HL-60 (cell line): ENCODE results near the gene NOS2.
"Not testable (repeated sequence)": the region's sequence is repeated elsewhere in the genome, so short reads cannot be mapped to it uniquely, and the experiment has no call there.

Experiments
- DNase-seq, 2 experiments: peaks; one replicate each; pipeline ENCODE4 v3.0.0-alpha.2; 2010 to 2020; ENCODE audit warnings: low read depth in 1 of 2, low spot score in 1 of 2
- H3K27ac ChIP-seq: fragments of 250-450 bp; sonication (Bioruptor Pico); replicated peaks from 2 replicates; pipeline ENCODE4 v1.5.1; 2020; ENCODE audit warnings: mild to moderate bottlenecking, moderate library complexity
- H3K27me3 ChIP-seq: fragments of 250-450 bp; sonication (Bioruptor Pico); 2 replicates; pipeline ENCODE4 v1.5.1; 2021; ENCODE audit warnings: mild to moderate bottlenecking, moderate library complexity; ENCODE audit not compliant: insufficient read depth, poor library complexity, severe bottlenecking
- H3K4me3 ChIP-seq: replicated peaks from 2 replicates; pipeline ENCODE4 v1.5.1; 2011; ENCODE audit warnings: mild to moderate bottlenecking, control low read depth, low read length; ENCODE audit not compliant: insufficient read depth
- CTCF ChIP-seq: IDR thresholded peaks from one replicate; pipeline ENCODE4 v1.5.1; 2011; ENCODE audit warnings: low read length, control low read depth, inconsistent platforms; ENCODE audit not compliant: insufficient read depth
- GABPA ChIP-seq: IDR thresholded peaks from 2 replicates; pipeline ENCODE4 v1.6.1; 2012; ENCODE audit warnings: low read depth
- POLR2AphosphoS5 ChIP-seq: IDR thresholded peaks from 2 replicates; pipeline ENCODE4 v1.6.1; 2012; ENCODE audit warnings: low read depth
- REST ChIP-seq: IDR thresholded peaks from 2 replicates; pipeline ENCODE4 v1.6.1; 2012; ENCODE audit warnings: low read depth; ENCODE audit not compliant: insufficient replicate concordance
- SPI1 ChIP-seq: IDR thresholded peaks from 2 replicates; pipeline ENCODE4 v1.6.1; 2012; ENCODE audit warnings: low read depth, mild to moderate bottlenecking, borderline replicate concordance

NOS2 gene

GRCh38 chr17:27838607-27839006 lies 38.3 kb upstream of the NOS2 start:
- not testable (repeated sequence) for H3K27me3 ChIP-seq, H3K27ac ChIP-seq, DNase-seq, H3K4me3 ChIP-seq

GRCh38 chr17:27837769-27838168 lies 37.4 kb upstream of the NOS2 start:
- H3K27me3 ChIP-seq, H3K4me3 ChIP-seq, DNase-seq, H3K27ac ChIP-seq: not testable (repeated sequence)

- Histone ChIP-seq H3K27ac (no peak overlapping the region), H3K27me3 (no peaks in the 10 kb centered on the region), H3K4me3 (no peak overlapping the region)
- DNase-seq = no peak
- TF ChIP-seq REST (no peak), POLR2AphosphoS5 (no peak), CTCF (no peak), GABPA (no peak), SPI1 (no peak)
These were observed 36.3 kb upstream of the NOS2 start for GRCh38 chr17:27836651-27837050.

- H3K27ac ChIP-seq = no peak overlapping the region
- DNase-seq = no peak
- no peak overlapping the region for H3K4me3 ChIP-seq
- H3K27me3 ChIP-seq = no peaks in the 10 kb centered on the region
- no peak for TF ChIP-seq POLR2AphosphoS5
- no peak for TF ChIP-seq CTCF
- no peak for TF ChIP-seq GABPA
- TF ChIP-seq SPI1 = no peak
- no peak for TF ChIP-seq REST
These were observed 34.2 kb upstream of the NOS2 start for GRCh38 chr17:27834571-27834970.

- no peaks in the 10 kb centered on the region for H3K27me3 ChIP-seq
- no peak overlapping the region for H3K4me3 ChIP-seq
- no peak overlapping the region for H3K27ac ChIP-seq
- DNase-seq = no peak
- no peak for TF ChIP-seq SPI1
- TF ChIP-seq CTCF = no peak
- TF ChIP-seq REST = no peak
- no peak for TF ChIP-seq GABPA
- TF ChIP-seq POLR2AphosphoS5 = no peak
These were observed 32.5 kb upstream of the NOS2 start for GRCh38 chr17:27832831-27833230.

- H3K27me3 ChIP-seq, DNase-seq, H3K4me3 ChIP-seq, H3K27ac ChIP-seq: not testable (repeated sequence)
These were observed 29.6 kb upstream of the NOS2 start for GRCh38 chr17:27829888-27830287.
